IMR-90 (cell line): Measurements from ENCODE around the gene EGFL8. TPM values are rescaled to one million over a fixed set of nuclear protein-coding genes. Genes with fewer than 3 reads are reported as not detected.

Experiments
- ATAC-seq: fragments of 200-7000 bp; cut with Tn5 transposase; 2 replicates; pipeline ENCODE4 v1.9.1; 2020; ENCODE audit warnings: low read depth, mild to moderate bottlenecking, moderate library complexity
- BruUV-seq: library from RNA; stranded (reverse); fragments of 400-500 nt; replicated peaks from 2 replicates; lab custom pipeline; 2021; lab: Mats Ljungman, UMichigan
- CTCF ChIA-PET: fragments of 300-600 bp; formaldehyde crosslinking; extraction: SDS; loops from one replicate; lab custom pipeline; 2021; ENCODE audit warnings: antibody characterized with exemption; lab: Yijun Ruan, JAX
- POLR2A ChIA-PET: fragments of 300-600 bp; sonication (Branson Sonifier 250); formaldehyde crosslinking; loops from one replicate; lab custom pipeline; 2022; ENCODE audit warnings: antibody characterized with exemption; ENCODE audit not compliant: unreplicated experiment; lab: Charles Lee
- DNase-seq: peaks from one replicate; pipeline ENCODE4 v3.0.0; 2013
- H2AFZ ChIP-seq: replicated peaks from 2 replicates; pipeline ENCODE3; 2013; ENCODE audit warnings: low read length, mild to moderate bottlenecking; ENCODE audit not compliant: poor library complexity
- H2AK5ac ChIP-seq: 2 replicates; pipeline ENCODE4 v1.6.1; 2013; ENCODE audit warnings: low read depth, low read length, inconsistent platforms
- H2AK9ac ChIP-seq: replicated peaks from 2 replicates; pipeline ENCODE3; 2013; ENCODE audit warnings: mild to moderate bottlenecking, low read depth, low read length, moderate library complexity; ENCODE audit not compliant: poor library complexity
- H2BK120ac ChIP-seq: 2 replicates; pipeline ENCODE4 v1.6.1; 2013; ENCODE audit warnings: low read depth, low read length, inconsistent platforms
- H2BK15ac ChIP-seq: 3 replicates; pipeline ENCODE4 v1.6.1; 2013; ENCODE audit warnings: low read depth, low read length, inconsistent platforms
- H2BK20ac ChIP-seq: 2 replicates; pipeline ENCODE4 v1.6.1; 2013; ENCODE audit warnings: low read depth, mild to moderate bottlenecking, inconsistent platforms, low read length, moderate library complexity
- H2BK5ac ChIP-seq: 2 replicates; pipeline ENCODE4 v1.6.1; 2013; ENCODE audit warnings: mild to moderate bottlenecking, low read depth, low read length, inconsistent platforms; ENCODE audit not compliant: poor library complexity, severe bottlenecking
- H3K14ac ChIP-seq: replicated peaks from 2 replicates; pipeline ENCODE4 v1.6.1; 2013; ENCODE audit warnings: low read depth, low read length, inconsistent platforms
- H3K18ac ChIP-seq: 2 replicates; pipeline ENCODE4 v1.6.1; 2013; ENCODE audit warnings: low read depth, low read length, control low read depth
- H3K23ac ChIP-seq: 2 replicates; pipeline ENCODE4 v1.6.1; 2013; ENCODE audit warnings: low read depth, low read length, inconsistent platforms
- H3K27ac ChIP-seq: 2 replicates; pipeline ENCODE4 v1.5.1; 2013; ENCODE audit warnings: mild to moderate bottlenecking, control low read depth, low read length; ENCODE audit not compliant: insufficient read depth
- H3K27me3 ChIP-seq: 2 replicates; pipeline ENCODE4 v1.6.1; 2013; ENCODE audit warnings: low read length; ENCODE audit not compliant: control insufficient read depth, insufficient read depth
- H3K36me3 ChIP-seq: 2 replicates; pipeline ENCODE4 v1.6.1; 2013; ENCODE audit warnings: low read length, mixed read lengths; ENCODE audit not compliant: control insufficient read depth, insufficient read depth
- H3K4ac ChIP-seq: 2 replicates; pipeline ENCODE4 v1.6.1; 2013; ENCODE audit warnings: low read depth, low read length, inconsistent platforms
- H3K4me1 ChIP-seq: 2 replicates; pipeline ENCODE4 v1.6.1; 2013; ENCODE audit warnings: low read length, mixed read lengths; ENCODE audit not compliant: control insufficient read depth, insufficient read depth
- H3K4me2 ChIP-seq: 2 replicates; pipeline ENCODE4 v1.6.1; 2013; ENCODE audit warnings: low read depth, mild to moderate bottlenecking, control low read depth, low read length, moderate library complexity
- H3K4me3 ChIP-seq: 2 replicates; pipeline ENCODE4 v1.5.1; 2013; ENCODE audit warnings: low read depth, mild to moderate bottlenecking, control low read depth, low read length, moderate library complexity; ENCODE audit not compliant: insufficient read depth
- H3K56ac ChIP-seq: 2 replicates; pipeline ENCODE4 v1.6.1; 2013; ENCODE audit warnings: low read length, inconsistent platforms; ENCODE audit not compliant: insufficient read depth; ENCODE audit errors: extremely low read depth
- H3K79me1 ChIP-seq, 2 experiments: 2 replicates each; pipeline ENCODE4 v1.6.1; 2013; ENCODE audit warnings: low read length in 2 of 2, inconsistent platforms in 1 of 2, low read depth in 1 of 2
- H3K9ac ChIP-seq: 2 replicates; pipeline ENCODE4 v1.6.1; 2013; ENCODE audit warnings: low read depth, low read length, control low read depth
- H3K9me1 ChIP-seq: 2 replicates; pipeline ENCODE4 v1.6.1; 2013; ENCODE audit warnings: low read length, inconsistent platforms; ENCODE audit not compliant: insufficient read depth
- H3K9me3 ChIP-seq: 2 replicates; pipeline ENCODE4 v1.6.1; 2013; ENCODE audit warnings: low read length; ENCODE audit not compliant: control insufficient read depth, insufficient read depth
- H4K20me1 ChIP-seq: 2 replicates; pipeline ENCODE4 v1.6.1; 2013; ENCODE audit warnings: low read length, inconsistent platforms; ENCODE audit not compliant: insufficient read depth
- H4K5ac ChIP-seq: 2 replicates; pipeline ENCODE4 v1.6.1; 2013; ENCODE audit warnings: mild to moderate bottlenecking, low read depth, low read length, control low read depth
- H4K8ac ChIP-seq, 2 experiments: 2 replicates each; pipeline ENCODE4 v1.6.1; 2013; ENCODE audit warnings: low read depth in 2 of 2, low read length in 2 of 2, control low read depth in 1 of 2, inconsistent platforms in 1 of 2
- H4K91ac ChIP-seq: 2 replicates; pipeline ENCODE4 v1.6.1; 2013; ENCODE audit warnings: low read depth, low read length, inconsistent platforms; ENCODE audit not compliant: insufficient read depth
- BHLHE40 ChIP-seq: fragments of 150-350 bp; IDR thresholded peaks from 2 replicates; pipeline ENCODE4 v1.6.1; 2016; ENCODE audit warnings: mild to moderate bottlenecking, low read depth, low read length
- CEBPB ChIP-seq: IDR thresholded peaks from 2 replicates; pipeline ENCODE4 v1.6.1; 2012; ENCODE audit warnings: low read depth, low read length, improper control_type of control experiment
- CHD1 ChIP-seq: IDR thresholded peaks from 2 replicates; pipeline ENCODE4 v1.6.1; 2012; ENCODE audit warnings: low read depth, low read length, improper control_type of control experiment
- FOS ChIP-seq: fragments of 150-350 bp; IDR thresholded peaks from 2 replicates; pipeline ENCODE4 v1.6.1; 2016; ENCODE audit warnings: low read depth, low read length
- MAFK ChIP-seq: IDR thresholded peaks from 2 replicates; pipeline ENCODE4 v1.6.1; 2012; ENCODE audit warnings: low read depth, low read length, improper control_type of control experiment
- MAZ ChIP-seq: IDR thresholded peaks from 2 replicates; pipeline ENCODE4 v1.6.1; 2012; ENCODE audit warnings: low read depth, mild to moderate bottlenecking, low read length, improper control_type of control experiment, moderate library complexity, borderline replicate concordance
- MXI1 ChIP-seq: IDR thresholded peaks from 2 replicates; pipeline ENCODE4 v1.6.1; 2012; ENCODE audit warnings: low read depth, mild to moderate bottlenecking, low read length, moderate library complexity, borderline replicate concordance
- NFE2L2 ChIP-seq: fragments of 150-350 bp; IDR thresholded peaks from 2 replicates; pipeline ENCODE4 v1.6.1; 2016; ENCODE audit warnings: low read depth, mild to moderate bottlenecking, low read length
- POLR2A ChIP-seq: IDR thresholded peaks from 2 replicates; pipeline ENCODE4 v1.6.1; 2012; ENCODE audit warnings: mild to moderate bottlenecking, low read depth, low read length
- RCOR1 ChIP-seq: IDR thresholded peaks from 2 replicates; pipeline ENCODE4 v1.6.1; 2012; ENCODE audit warnings: mild to moderate bottlenecking, low read length, improper control_type of control experiment; ENCODE audit not compliant: insufficient replicate concordance
- RFX5 ChIP-seq: IDR thresholded peaks from 2 replicates; pipeline ENCODE4 v1.8.0; 2012; ENCODE audit warnings: low read depth, mild to moderate bottlenecking, low read length, moderate library complexity
- WGBS, 2 experiments: methylation state at CpG; one replicate each; pipeline versions ENCODE4 v1.1.5 to v1.1.7; 2013; ENCODE audit warnings: missing lambda C conversion rate in 2 of 2; ENCODE audit not compliant: insufficient read length in 1 of 2; ENCODE audit errors: extremely low coverage in 2 of 2; 5-methylcytosine and 5-hydroxymethylcytosine counted together
- dilution Hi-C: fragments of 300-500 bp; cut with HindIII; formaldehyde crosslinking; loops from one replicate; pipeline ENCODE4 v1.14.3; 2018; ENCODE audit warnings: low sequenced_read_pairs; ENCODE audit not compliant: unreplicated experiment
- in situ Hi-C: fragments of 300-500 bp; cut with MboI; formaldehyde crosslinking; loops from 3 replicates; pipeline ENCODE4 v1.14.3; 2019; ENCODE audit warnings: low sequenced_read_pairs, inconsistent platforms, mixed read lengths
- intact Hi-C: fragments of 100-400 bp; cut with micrococcal nuclease; formaldehyde crosslinking; loops from 2 replicates; pipeline ENCODE4 v1.10.0; 2022
- polyA plus RNA-seq, 3 experiments: library from polyadenylated mRNA; depleted of rRNA; stranded (reverse); fragments of >200 nt; gene quantifications; 2 replicates each; pipeline ENCODE4 v1.2.3, GENCODE V29; 2012; ENCODE audit warnings: low replicate concordance in 1 of 3
- total RNA-seq: library from RNA; depleted of rRNA; stranded (reverse); fragments of >200 nt; gene quantifications from 2 replicates; pipeline ENCODE4 v1.2.3, GENCODE V29; 2012
- TF ChIP-seq, protein P1 (sequence below): fragments of 150-350 bp; IDR thresholded peaks from 2 replicates; pipeline ENCODE4 v1.6.1; 2017; ENCODE audit warnings: mild to moderate bottlenecking, antibody characterized with exemption, low read length, low read depth
- TF ChIP-seq, protein P2 (sequence below): fragments of 150-350 bp; IDR thresholded peaks from 2 replicates; pipeline ENCODE4 v1.6.1; 2016; ENCODE audit warnings: low read depth, mild to moderate bottlenecking, low read length, moderate library complexity, borderline replicate concordance
- TF ChIP-seq, protein P3 (sequence below): conservative IDR thresholded peaks from 2 replicates; pipeline ENCODE4 v1.5.1; 2012; ENCODE audit warnings: mild to moderate bottlenecking, low read depth, low read length, improper control_type of control experiment

Gene EGFL8
- total and polyA plus RNA-seq, 2 of the 4 experiments (the other 2 are of a cell fraction), result 0.18 to 4.7 TPM

DNA sequence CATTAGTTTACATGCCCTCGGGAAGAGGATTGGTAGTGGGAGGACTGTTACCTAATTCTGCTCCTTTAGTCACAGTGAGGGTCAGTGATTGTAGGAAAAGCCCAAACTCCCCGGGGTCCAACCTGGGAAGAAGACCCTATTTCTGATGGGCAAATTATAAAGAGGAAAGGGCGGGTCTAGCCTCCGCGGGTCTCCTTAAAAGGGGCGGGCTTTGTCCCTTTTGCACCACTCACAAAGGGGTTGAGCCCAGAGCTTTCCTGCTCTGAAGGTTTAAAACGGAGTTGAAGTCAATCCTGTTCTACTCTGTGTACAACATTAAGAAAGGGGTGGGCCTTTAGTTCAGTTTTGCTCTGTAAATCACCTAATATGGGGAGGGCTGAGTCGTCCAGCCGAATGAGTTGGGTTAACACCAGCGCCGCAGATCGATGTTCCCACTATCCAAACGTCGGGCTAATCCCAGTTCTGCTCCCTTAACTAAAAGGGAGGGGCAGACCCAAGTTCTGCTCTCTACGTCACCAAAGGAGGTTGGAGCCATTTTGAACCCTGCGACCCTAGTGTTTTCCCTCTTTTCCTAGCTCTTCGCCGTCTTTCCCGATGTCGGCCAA, 12.9 kb downstream of the EGFL8 start:
- in situ Hi-C loops, result loop anchor here (10.0 to 25.0 kb wide), 2 partner anchors 202 to 785 kb away; partner anchors contain the start of genes BRD2, DXO and HLA-DMA
- BruUV-seq, result no TSS peak
- dilution Hi-C loops, result no loop called here
- TF ChIP-seq NFE2L2, result no peak
- TF ChIP-seq MAFK, result no peak
- TF ChIP-seq MXI1, result no peak
- TF ChIP-seq, protein P1, sequence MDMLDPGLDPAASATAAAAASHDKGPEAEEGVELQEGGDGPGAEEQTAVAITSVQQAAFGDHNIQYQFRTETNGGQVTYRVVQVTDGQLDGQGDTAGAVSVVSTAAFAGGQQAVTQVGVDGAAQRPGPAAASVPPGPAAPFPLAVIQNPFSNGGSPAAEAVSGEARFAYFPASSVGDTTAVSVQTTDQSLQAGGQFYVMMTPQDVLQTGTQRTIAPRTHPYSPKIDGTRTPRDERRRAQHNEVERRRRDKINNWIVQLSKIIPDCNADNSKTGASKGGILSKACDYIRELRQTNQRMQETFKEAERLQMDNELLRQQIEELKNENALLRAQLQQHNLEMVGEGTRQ, result no peak; the same call in 1 of the 2 replicates
- TF ChIP-seq, protein P2, sequence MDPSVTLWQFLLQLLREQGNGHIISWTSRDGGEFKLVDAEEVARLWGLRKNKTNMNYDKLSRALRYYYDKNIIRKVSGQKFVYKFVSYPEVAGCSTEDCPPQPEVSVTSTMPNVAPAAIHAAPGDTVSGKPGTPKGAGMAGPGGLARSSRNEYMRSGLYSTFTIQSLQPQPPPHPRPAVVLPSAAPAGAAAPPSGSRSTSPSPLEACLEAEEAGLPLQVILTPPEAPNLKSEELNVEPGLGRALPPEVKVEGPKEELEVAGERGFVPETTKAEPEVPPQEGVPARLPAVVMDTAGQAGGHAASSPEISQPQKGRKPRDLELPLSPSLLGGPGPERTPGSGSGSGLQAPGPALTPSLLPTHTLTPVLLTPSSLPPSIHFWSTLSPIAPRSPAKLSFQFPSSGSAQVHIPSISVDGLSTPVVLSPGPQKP, result no peak
- TF ChIP-seq MAZ, result peak; percentile 27; the same call in 1 of the 2 replicates
- TF ChIP-seq POLR2A, result peak; percentile 53
- TF ChIP-seq RCOR1, result no peak
- TF ChIP-seq BHLHE40, result no peak
- no peak for TF ChIP-seq FOS
- TF ChIP-seq CEBPB, result no peak
- no peak for TF ChIP-seq CHD1
- 0 out of 2 replicates have a peak, but pooled peaks have one; percentile 9 for TF ChIP-seq RFX5
- TF ChIP-seq, protein P3, sequence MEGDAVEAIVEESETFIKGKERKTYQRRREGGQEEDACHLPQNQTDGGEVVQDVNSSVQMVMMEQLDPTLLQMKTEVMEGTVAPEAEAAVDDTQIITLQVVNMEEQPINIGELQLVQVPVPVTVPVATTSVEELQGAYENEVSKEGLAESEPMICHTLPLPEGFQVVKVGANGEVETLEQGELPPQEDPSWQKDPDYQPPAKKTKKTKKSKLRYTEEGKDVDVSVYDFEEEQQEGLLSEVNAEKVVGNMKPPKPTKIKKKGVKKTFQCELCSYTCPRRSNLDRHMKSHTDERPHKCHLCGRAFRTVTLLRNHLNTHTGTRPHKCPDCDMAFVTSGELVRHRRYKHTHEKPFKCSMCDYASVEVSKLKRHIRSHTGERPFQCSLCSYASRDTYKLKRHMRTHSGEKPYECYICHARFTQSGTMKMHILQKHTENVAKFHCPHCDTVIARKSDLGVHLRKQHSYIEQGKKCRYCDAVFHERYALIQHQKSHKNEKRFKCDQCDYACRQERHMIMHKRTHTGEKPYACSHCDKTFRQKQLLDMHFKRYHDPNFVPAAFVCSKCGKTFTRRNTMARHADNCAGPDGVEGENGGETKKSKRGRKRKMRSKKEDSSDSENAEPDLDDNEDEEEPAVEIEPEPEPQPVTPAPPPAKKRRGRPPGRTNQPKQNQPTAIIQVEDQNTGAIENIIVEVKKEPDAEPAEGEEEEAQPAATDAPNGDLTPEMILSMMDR, result no peak

More for the DNA sequence above, 12.9 kb downstream of the EGFL8 start:
- Histone ChIP-seq H3K79me1 (peaks cover 35 to 59% of the 10 kb centered on the region in 2 experiments), H4K91ac (peak overlapping the region; percentile 82), H4K20me1 (peaks cover 3% of the 10 kb centered on the region; the same call in 1 of the 2 replicates), H3K4me3 (peak overlapping the region; percentile 45), H3K14ac (peak overlapping the region; percentile 82), H2BK5ac (peak overlapping the region; percentile 90), H2BK120ac (peak overlapping the region; percentile 65), H3K9me1 (peaks cover 30% of the 10 kb centered on the region), H3K4me1 (peaks cover 5% of the 10 kb centered on the region), H2BK15ac (peak overlapping the region; percentile 35; the same call in 2 of the 3 replicates), H3K36me3 (peaks cover 5% of the 10 kb centered on the region; the same call in 1 of the 2 replicates), H4K5ac (peak overlapping the region; percentile 77), H3K9me3 (no peaks in the 10 kb centered on the region), H3K27ac (peak overlapping the region; percentile 74), H3K9ac (peak overlapping the region; percentile 70), H2BK20ac (no peak overlapping the region; the same call in 1 of the 2 replicates), H2AK5ac (peak overlapping the region; percentile 94), H3K18ac (peak overlapping the region; percentile 70), H3K23ac (peak overlapping the region; percentile 88), H2AK9ac (peak overlapping the region; percentile 87), H3K27me3 (no peaks in the 10 kb centered on the region), H4K8ac (peak overlapping the region; percentile 55 to 89), H3K56ac (peak overlapping the region; percentile 91), H2AFZ (peak overlapping the region; percentile 84), H3K4me2 (peak overlapping the region; percentile 80), H3K4ac (peak overlapping the region; percentile 92)
- DNase-seq, result no peak
- 0% methylated on average over 5 of the region's 20 CpGs; no CpG with 5 or more reads in 1 of the 2 experiments for WGBS, 2 experiments
- CTCF ChIA-PET, result interaction anchor here (0.6 to 0.7 kb wide), 2 partner anchors 62 to 608 kb away, joined by 3 read pairs; no protein-coding TSS in a partner anchor
- intact Hi-C loops, result loop anchor here (2.0 to 5.0 kb wide), 2 partner anchors 24 to 60 kb away; no protein-coding TSS in a partner anchor
- peak; percentile 25 for ATAC-seq
- POLR2A ChIA-PET, result interaction anchor here (0.6 to 1.4 kb wide), 5 partner anchors 9 to 18 kb away, joined by 3 to 6 read pairs (median 4); no protein-coding TSS in a partner anchor
